ENCODE results near the gene DGKG.

GRCh38 chr3:186362537-186362842 lies 456 bp upstream of the DGKG start:
- TF ChIP-seq ZZZ3 (IDR thresholded peaks at IDR 0.05; ENCODE audit: control insufficient read depth, insufficient read length, low read depth) = no peak
- no peak for TF ChIP-seq TAF1 (IDR thresholded peaks at IDR 0.05; ENCODE audit: borderline replicate concordance, low read depth, low read length)
- no peak for TF ChIP-seq MXI1 (IDR thresholded peaks at IDR 0.05; ENCODE audit: low read depth, low read length)
- TF ChIP-seq CTCF (IDR thresholded peaks at IDR 0.05 in 2 of 3, conservative IDR thresholded peaks at IDR 0.05 in 1 of 3; ENCODE audit: control insufficient read depth in 2 of 3, extremely low read depth in 1 of 3, insufficient read depth in 1 of 3, low read depth in 3 of 3, low read length in 3 of 3) = no peak
